T-helper 17 cell (primary cell): ENCODE results near the gene SOCS7. TPM values are rescaled to one million over a fixed set of nuclear protein-coding genes. Genes with fewer than 3 reads are reported as not detected.
A peak's percentile ranks its signal among the peaks of the same experiment; 100 is the strongest.

ENCODE experiments used
- ATAC-seq: fragments of 150-1000 bp; cut with Tn5 transposase; 2 replicates; pipeline ENCODE4 v1.10.0; 2021; ENCODE audit warnings: mild to moderate bottlenecking, moderate library complexity
- DNase-seq, 3 donors: peaks; one replicate each; pipeline versions ENCODE4 v3.0.0 to v3.0.0-alpha.2; 2020 to 2021
- H3K9me3 ChIP-seq: one replicate; pipeline ENCODE4 v1.7.0; 2013; ENCODE audit warnings: low read length, mild to moderate bottlenecking; ENCODE audit not compliant: control insufficient read depth, poor library complexity, severe bottlenecking
- H3K27ac Mint-ChIP-seq: one replicate; pipeline ENCODE4 v1.8.0; 2022; ENCODE audit warnings: mild to moderate bottlenecking, moderate library complexity, mixed read lengths
- H3K27me3 Mint-ChIP-seq: one replicate; pipeline ENCODE4 v1.8.0; 2022; ENCODE audit warnings: mixed read lengths
- H3K36me3 Mint-ChIP-seq: one replicate; pipeline ENCODE4 v1.8.0; 2022; ENCODE audit warnings: low read depth, mixed read lengths
- H3K4me1 Mint-ChIP-seq: one replicate; pipeline ENCODE4 v1.8.0; 2022; ENCODE audit warnings: mild to moderate bottlenecking, mixed read lengths
- H3K4me3 Mint-ChIP-seq: one replicate; pipeline ENCODE4 v1.8.0; 2022; ENCODE audit warnings: mild to moderate bottlenecking, moderate library complexity, mixed read lengths
- total RNA-seq, 4 donors: library from RNA in 2 of 4; stranded (reverse) in 2 of 4; gene quantifications; one replicate each; pipeline ENCODE4 v1.2.3 and lab custom pipeline; 2022 to 2026

Gene SOCS7
- total RNA-seq (10 to 100 TPM; 15.5 to 18.7 TPM), total RNA-seq (lab: John Stamatoyannopoulos, UW) (28.4 to 63.2 reads per million in 2 donors)

GRCh38 chr17:38351412-38352222 is at the start of gene SOCS7:
Gene SOCS7, plus strand, starts transcription at chr17:38351844. Its CDS starts 209 bp downstream, at chr17:38352053.
- no peaks in the 10 kb centered on the region for H3K9me3 ChIP-seq
- peak; percentile 92 for ATAC-seq
- H3K27me3 Mint-ChIP-seq: no peaks in the 10 kb centered on the region
- peak within 1 kb of the TSS; percentile 95 for H3K4me3 Mint-ChIP-seq
- H3K36me3 Mint-ChIP-seq: no peaks in the 10 kb centered on the region
- peaks cover 29% of the 10 kb centered on the region for H3K4me1 Mint-ChIP-seq
- peak; percentile 87 to 91 (median 89) for DNase-seq
- peak within 1 kb of the TSS; percentile 88 for H3K27ac Mint-ChIP-seq

GRCh38 chr17:38315497-38315896 is 36.1 kb upstream of the SOCS7 start:
- no peak for DNase-seq
- no peak overlapping the region for H3K4me3 Mint-ChIP-seq
- H3K27me3 Mint-ChIP-seq: no peaks in the 10 kb centered on the region
- no peak for ATAC-seq
- H3K36me3 Mint-ChIP-seq: peaks cover 3% of the 10 kb centered on the region
- H3K4me1 Mint-ChIP-seq: no peaks in the 10 kb centered on the region
- H3K27ac Mint-ChIP-seq: no peak overlapping the region
- H3K9me3 ChIP-seq: no peaks in the 10 kb centered on the region

- ATAC-seq (no peak), DNase-seq (no peak)
- Mint-ChIP-seq H3K27me3 (no peaks in the 10 kb centered on the region), H3K4me1 (no peaks in the 10 kb centered on the region), H3K4me3 (no peak overlapping the region), H3K36me3 (peaks cover 3% of the 10 kb centered on the region), H3K27ac (no peak overlapping the region)
- H3K9me3 ChIP-seq: no peaks in the 10 kb centered on the region
Observed at GRCh38 chr17:38317081-38317480, 34.6 kb upstream of the SOCS7 start.

GRCh38 chr17:38320482-38320881 is 31.2 kb upstream of the SOCS7 start:
- peaks cover 3% of the 10 kb centered on the region for H3K36me3 Mint-ChIP-seq
- ATAC-seq (no peak), DNase-seq (no peak)
- no peaks in the 10 kb centered on the region for H3K27me3 Mint-ChIP-seq
- H3K9me3 ChIP-seq: no peaks in the 10 kb centered on the region
- H3K4me1 Mint-ChIP-seq: no peaks in the 10 kb centered on the region
- no peak overlapping the region for H3K4me3 Mint-ChIP-seq
- H3K27ac Mint-ChIP-seq: no peak overlapping the region

- peaks cover 6% of the 10 kb centered on the region for H3K4me1 Mint-ChIP-seq
- H3K9me3 ChIP-seq: no peaks in the 10 kb centered on the region
- peak; percentile 49 to 73 (median 50) for DNase-seq
- no peak overlapping the region for H3K4me3 Mint-ChIP-seq
- peak overlapping the region; percentile 51 for H3K27ac Mint-ChIP-seq
- ATAC-seq: peak; percentile 90
- no peaks in the 10 kb centered on the region for H3K36me3 Mint-ChIP-seq
- H3K27me3 Mint-ChIP-seq: peaks cover 4% of the 10 kb centered on the region
Observed at GRCh38 chr17:38322156-38322779, 29.4 kb upstream of the SOCS7 start.

- H3K4me1 Mint-ChIP-seq: peaks cover 7% of the 10 kb centered on the region
- peak overlapping the region; percentile 51 for H3K27ac Mint-ChIP-seq
- ATAC-seq (no peak), DNase-seq (no peak)
- peaks cover 8% of the 10 kb centered on the region for H3K27me3 Mint-ChIP-seq
- no peak overlapping the region for H3K4me3 Mint-ChIP-seq
- H3K36me3 Mint-ChIP-seq: no peaks in the 10 kb centered on the region
- no peaks in the 10 kb centered on the region for H3K9me3 ChIP-seq
Observed at GRCh38 chr17:38322897-38323296, 28.7 kb upstream of the SOCS7 start.

GRCh38 chr17:38324141-38324697 is 27.4 kb upstream of the SOCS7 start:
- DNase-seq (no peak), ATAC-seq (no peak)
- H3K9me3 ChIP-seq: no peaks in the 10 kb centered on the region
- H3K36me3 Mint-ChIP-seq: no peaks in the 10 kb centered on the region
- no peak overlapping the region for H3K27ac Mint-ChIP-seq
- H3K4me3 Mint-ChIP-seq: no peak overlapping the region
- peaks cover 9% of the 10 kb centered on the region for H3K4me1 Mint-ChIP-seq
- peaks cover 18% of the 10 kb centered on the region for H3K27me3 Mint-ChIP-seq

GRCh38 chr17:38324772-38325171 is 26.9 kb upstream of the SOCS7 start:
- DNase-seq: no peak
- Mint-ChIP-seq H3K4me3 (no peak overlapping the region), H3K27me3 (peaks cover 23% of the 10 kb centered on the region), H3K4me1 (peaks cover 9% of the 10 kb centered on the region), H3K27ac (peak overlapping the region; percentile 45), H3K36me3 (no peaks in the 10 kb centered on the region)
- H3K9me3 ChIP-seq: no peaks in the 10 kb centered on the region
- no peak for ATAC-seq

GRCh38 chr17:38325221-38325851 is 26.3 kb upstream of the SOCS7 start:
- no peaks in the 10 kb centered on the region for H3K36me3 Mint-ChIP-seq

GRCh38 chr17:38326996-38327792 is 24.4 kb upstream of the SOCS7 start:
- DNase-seq: no peak
- Mint-ChIP-seq H3K27ac (peak overlapping the region; percentile 71), H3K36me3 (no peaks in the 10 kb centered on the region), H3K4me1 (peaks cover 11% of the 10 kb centered on the region), H3K4me3 (no peak overlapping the region), H3K27me3 (peaks cover 37% of the 10 kb centered on the region)
- H3K9me3 ChIP-seq: no peaks in the 10 kb centered on the region
- no peak for ATAC-seq

More at GRCh38 chr17:38325221-38325851, 26.3 kb upstream of the SOCS7 start:
- no peak overlapping the region for H3K4me3 Mint-ChIP-seq
- no peak for ATAC-seq
- H3K4me1 Mint-ChIP-seq: peaks cover 9% of the 10 kb centered on the region
- peaks cover 29% of the 10 kb centered on the region for H3K27me3 Mint-ChIP-seq
- H3K27ac Mint-ChIP-seq: peak overlapping the region; percentile 45
- H3K9me3 ChIP-seq: no peaks in the 10 kb centered on the region
- no peak for DNase-seq

- Mint-ChIP-seq H3K27ac (no peak overlapping the region), H3K27me3 (peaks cover 37% of the 10 kb centered on the region), H3K4me3 (no peak overlapping the region), H3K36me3 (no peaks in the 10 kb centered on the region), H3K4me1 (peaks cover 11% of the 10 kb centered on the region)
- no peak for DNase-seq
- no peaks in the 10 kb centered on the region for H3K9me3 ChIP-seq
- ATAC-seq: no peak
Observed at GRCh38 chr17:38327936-38328335, 23.7 kb upstream of the SOCS7 start.

- Mint-ChIP-seq H3K4me1 (peaks cover 11% of the 10 kb centered on the region), H3K4me3 (no peak overlapping the region), H3K27me3 (peaks cover 44% of the 10 kb centered on the region), H3K36me3 (peaks cover 3% of the 10 kb centered on the region), H3K27ac (no peak overlapping the region)
- no peak for DNase-seq
- no peaks in the 10 kb centered on the region for H3K9me3 ChIP-seq
- ATAC-seq: no peak
Observed at GRCh38 chr17:38328620-38329019, 23.0 kb upstream of the SOCS7 start.
